ENCODE measurements around the gene SF3A2. TPM values are rescaled to one million over a fixed set of nuclear protein-coding genes. Genes with fewer than 3 reads are reported as not detected.

SF3A2 gene
- total RNA-seq, 2 experiments from 2014 or later = 154 to 158 TPM

DNA sequence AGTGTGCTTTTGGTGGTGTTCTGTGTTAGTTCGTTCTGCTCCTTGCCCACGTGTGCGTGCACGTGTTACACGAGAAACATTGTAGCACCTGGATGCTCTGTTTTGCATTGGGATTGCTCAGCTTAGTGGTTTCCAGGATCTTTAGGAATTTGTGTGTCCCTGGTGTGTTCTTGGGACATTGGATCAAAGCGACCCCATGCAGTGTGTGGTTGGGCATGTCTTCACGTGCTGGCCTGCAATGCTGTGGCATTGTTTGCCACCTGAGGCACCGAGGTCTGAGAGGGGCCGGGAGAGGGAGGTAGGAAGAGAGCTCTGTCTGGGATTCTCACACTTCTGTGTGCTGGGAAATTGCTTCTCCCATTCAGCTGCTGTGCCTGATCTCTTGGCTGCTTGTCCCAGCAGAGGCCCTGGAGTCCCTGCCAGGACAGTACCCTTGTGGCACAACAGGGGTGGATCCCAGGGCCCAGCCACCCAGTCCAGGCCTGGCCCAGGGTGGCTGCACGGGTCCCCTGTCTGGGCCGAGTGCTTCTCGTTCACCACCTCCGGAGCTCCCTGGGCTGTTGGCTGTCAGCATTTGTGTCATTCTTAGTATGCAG, 11.8 kb upstream of the SF3A2 start:
- H3K9me3 Mint-ChIP-seq = no peaks in the 10 kb centered on the region
- no peak overlapping the region for H3K4me3 Mint-ChIP-seq
- intact Hi-C loops (cut with micrococcal nuclease) = no loop called here
- H3K27me3 Mint-ChIP-seq (ENCODE audit: low read depth) = no peaks in the 10 kb centered on the region
- DNase-seq = no peak
- CTCF ChIA-PET = interaction anchor here (0.5 to 0.7 kb wide), 2 partner anchors 69 to 282 kb away, joined by 3 read pairs; no protein-coding TSS in a partner anchor
- H3K36me3 Mint-ChIP-seq (ENCODE audit: low read depth) = peaks cover 25% of the 10 kb centered on the region
- H3K4me1 Mint-ChIP-seq (ENCODE audit: low read depth) = no peaks in the 10 kb centered on the region
- H3K27ac Mint-ChIP-seq = no peak overlapping the region

DNA sequence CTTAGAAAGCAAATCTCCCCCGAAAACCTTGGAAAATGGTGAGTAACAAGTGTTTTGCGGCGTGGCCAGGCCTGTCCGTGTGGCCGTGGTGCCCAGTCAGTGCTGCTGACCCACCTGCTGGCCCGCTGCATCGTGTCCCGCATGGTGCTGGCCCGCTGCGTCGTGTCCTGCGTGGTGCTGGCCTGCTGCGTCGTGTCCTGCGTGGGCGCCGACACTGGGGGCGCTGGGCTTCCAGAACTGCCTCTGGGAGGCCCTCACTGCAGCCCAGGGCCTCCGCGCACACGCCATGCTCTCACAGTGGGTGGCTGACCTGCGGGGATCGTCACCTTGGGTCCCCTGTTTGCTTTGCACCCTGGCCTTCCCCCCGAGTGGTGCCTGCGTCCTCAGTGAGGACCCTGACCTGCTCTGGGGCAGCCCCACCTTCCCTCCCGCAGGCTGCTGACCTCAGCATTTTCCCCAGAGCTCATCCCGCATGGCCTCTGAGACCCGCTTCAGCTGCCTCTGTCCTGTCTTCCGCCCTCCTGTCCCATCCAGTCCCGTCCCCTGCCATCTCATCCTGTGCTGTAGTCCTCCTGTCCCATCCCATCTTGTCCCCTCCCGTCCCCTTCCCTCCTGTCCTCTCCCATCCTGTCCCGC, 11.1 kb upstream of the SF3A2 start:
- intact Hi-C loops (cut with micrococcal nuclease) = no loop called here
- no peak for DNase-seq
- Mint-ChIP-seq H3K27ac (no peak overlapping the region), H3K4me1 (ENCODE audit: low read depth) (no peaks in the 10 kb centered on the region), H3K9me3 (no peaks in the 10 kb centered on the region), H3K27me3 (ENCODE audit: low read depth) (no peaks in the 10 kb centered on the region), H3K36me3 (ENCODE audit: low read depth) (peaks cover 23% of the 10 kb centered on the region), H3K4me3 (no peak overlapping the region)
- CTCF ChIA-PET = interaction anchor here (0.5 to 0.7 kb wide), 2 partner anchors 70 to 282 kb away, joined by 3 read pairs; no protein-coding TSS in a partner anchor

DNA sequence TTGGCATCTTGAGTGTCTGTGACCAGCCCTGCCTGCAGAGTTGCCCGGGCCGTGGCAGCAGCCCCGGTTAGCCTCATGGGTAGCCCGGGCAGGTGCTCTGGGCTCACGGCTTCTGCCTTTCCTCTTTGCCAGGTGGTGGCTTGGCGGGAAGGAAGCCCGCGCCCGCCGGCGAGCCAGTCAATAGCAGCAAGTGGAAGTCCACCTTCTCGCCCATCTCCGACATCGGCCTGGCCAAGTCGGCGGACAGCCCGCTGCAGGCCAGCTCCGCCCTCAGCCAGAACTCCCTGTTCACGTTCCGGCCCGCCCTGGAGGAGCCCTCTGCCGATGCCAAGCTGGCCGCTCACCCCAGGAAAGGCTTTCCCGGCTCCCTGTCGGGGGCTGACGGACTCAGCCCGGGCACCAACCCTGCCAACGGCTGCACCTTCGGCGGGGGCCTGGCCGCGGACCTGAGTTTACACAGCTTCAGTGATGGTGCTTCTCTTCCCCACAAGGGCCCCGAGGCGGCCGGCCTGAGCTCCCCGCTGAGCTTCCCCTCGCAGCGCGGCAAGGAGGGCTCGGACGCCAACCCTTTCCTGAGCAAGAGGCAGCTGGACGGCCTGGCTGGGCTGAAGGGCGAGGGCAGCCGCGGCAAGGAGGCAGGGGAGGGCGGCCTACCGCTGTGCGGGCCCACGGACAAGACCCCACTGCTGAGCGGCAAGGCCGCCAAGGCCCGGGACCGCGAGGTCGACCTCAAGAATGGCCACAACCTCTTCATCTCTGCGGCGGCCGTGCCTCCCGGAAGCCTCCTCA, 10.4 kb upstream of the SF3A2 start:
- no peaks in the 10 kb centered on the region for H3K4me1 Mint-ChIP-seq (ENCODE audit: low read depth)
- DNase-seq = no peak
- no peak overlapping the region for H3K4me3 Mint-ChIP-seq
- intact Hi-C loops (cut with micrococcal nuclease) = no loop called here
- no peak overlapping the region for H3K27ac Mint-ChIP-seq
- CTCF ChIA-PET = no interaction called here
- no peaks in the 10 kb centered on the region for H3K9me3 Mint-ChIP-seq
- peaks cover 20% of the 10 kb centered on the region for H3K36me3 Mint-ChIP-seq (ENCODE audit: low read depth)
- H3K27me3 Mint-ChIP-seq (ENCODE audit: low read depth) = no peaks in the 10 kb centered on the region

DNA sequence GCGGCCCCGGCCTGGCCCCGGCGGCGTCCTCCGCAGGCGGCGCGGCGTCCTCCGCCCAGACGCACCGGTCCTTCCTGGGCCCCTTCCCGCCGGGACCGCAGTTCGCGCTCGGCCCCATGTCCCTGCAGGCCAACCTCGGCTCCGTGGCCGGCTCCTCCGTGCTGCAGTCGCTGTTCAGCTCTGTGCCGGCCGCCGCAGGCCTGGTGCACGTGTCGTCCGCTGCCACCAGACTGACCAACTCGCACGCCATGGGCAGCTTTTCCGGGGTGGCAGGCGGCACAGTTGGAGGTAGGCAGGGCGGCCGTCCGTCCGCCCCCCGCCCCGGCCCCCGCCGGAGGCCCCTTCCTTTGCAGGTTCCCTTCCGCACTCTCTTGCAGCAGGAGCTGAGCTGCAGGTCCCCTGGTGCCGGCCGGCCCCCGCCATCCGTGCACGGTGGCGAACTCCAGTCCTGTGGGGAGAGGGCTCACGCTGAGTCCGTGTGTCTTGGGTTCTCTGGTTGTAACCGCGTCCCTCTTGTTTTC, 9.7 kb upstream of the SF3A2 start:
- H3K36me3 Mint-ChIP-seq (ENCODE audit: low read depth) = peaks cover 20% of the 10 kb centered on the region

DNA sequence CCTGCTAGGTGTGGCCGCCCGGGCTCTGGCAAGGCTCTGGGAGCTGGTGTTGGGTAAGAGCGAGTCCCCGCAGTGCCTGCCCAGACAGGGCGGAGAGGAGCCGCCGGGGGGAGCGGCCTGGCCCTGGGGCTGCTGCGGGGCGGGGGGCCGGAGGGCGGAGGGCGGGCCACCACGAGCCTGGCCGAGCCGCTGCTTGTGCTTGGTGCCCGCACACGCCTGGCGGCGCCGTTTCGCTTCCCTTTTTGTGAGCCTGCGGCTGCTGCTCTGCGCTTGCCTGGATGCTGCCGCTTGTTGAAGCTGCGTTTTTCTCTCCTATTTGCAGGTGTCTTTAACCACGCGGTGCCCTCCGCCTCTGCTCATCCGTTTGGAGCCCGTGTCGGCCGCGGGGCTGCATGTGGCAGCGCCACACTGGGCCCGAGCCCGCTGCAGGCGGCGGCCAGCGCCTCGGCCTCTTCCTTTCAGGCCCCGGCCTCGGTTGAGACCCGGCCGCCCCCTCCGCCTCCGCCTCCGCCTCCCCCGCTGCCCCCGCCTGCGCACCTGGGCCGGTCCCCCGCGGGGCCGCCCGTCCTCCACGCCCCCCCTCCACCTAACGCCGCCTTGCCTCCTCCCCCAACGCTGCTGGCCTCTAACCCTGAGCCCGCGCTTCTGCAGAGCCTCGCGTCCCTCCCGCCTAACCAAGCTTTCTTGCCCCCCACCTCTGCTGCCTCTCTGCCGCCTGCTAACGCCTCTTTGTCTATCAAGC, 9.0 kb upstream of the SF3A2 start:
- CTCF ChIA-PET = no interaction called here

More for the DNA sequence above, 9.7 kb upstream of the SF3A2 start:
- intact Hi-C loops (cut with micrococcal nuclease) = no loop called here
- H3K27ac Mint-ChIP-seq = no peak overlapping the region
- no peak overlapping the region for H3K4me3 Mint-ChIP-seq
- no peaks in the 10 kb centered on the region for H3K9me3 Mint-ChIP-seq
- no peaks in the 10 kb centered on the region for H3K4me1 Mint-ChIP-seq (ENCODE audit: low read depth)
- H3K27me3 Mint-ChIP-seq (ENCODE audit: low read depth) = no peaks in the 10 kb centered on the region
- CTCF ChIA-PET = no interaction called here
- no peak for DNase-seq

DNA sequence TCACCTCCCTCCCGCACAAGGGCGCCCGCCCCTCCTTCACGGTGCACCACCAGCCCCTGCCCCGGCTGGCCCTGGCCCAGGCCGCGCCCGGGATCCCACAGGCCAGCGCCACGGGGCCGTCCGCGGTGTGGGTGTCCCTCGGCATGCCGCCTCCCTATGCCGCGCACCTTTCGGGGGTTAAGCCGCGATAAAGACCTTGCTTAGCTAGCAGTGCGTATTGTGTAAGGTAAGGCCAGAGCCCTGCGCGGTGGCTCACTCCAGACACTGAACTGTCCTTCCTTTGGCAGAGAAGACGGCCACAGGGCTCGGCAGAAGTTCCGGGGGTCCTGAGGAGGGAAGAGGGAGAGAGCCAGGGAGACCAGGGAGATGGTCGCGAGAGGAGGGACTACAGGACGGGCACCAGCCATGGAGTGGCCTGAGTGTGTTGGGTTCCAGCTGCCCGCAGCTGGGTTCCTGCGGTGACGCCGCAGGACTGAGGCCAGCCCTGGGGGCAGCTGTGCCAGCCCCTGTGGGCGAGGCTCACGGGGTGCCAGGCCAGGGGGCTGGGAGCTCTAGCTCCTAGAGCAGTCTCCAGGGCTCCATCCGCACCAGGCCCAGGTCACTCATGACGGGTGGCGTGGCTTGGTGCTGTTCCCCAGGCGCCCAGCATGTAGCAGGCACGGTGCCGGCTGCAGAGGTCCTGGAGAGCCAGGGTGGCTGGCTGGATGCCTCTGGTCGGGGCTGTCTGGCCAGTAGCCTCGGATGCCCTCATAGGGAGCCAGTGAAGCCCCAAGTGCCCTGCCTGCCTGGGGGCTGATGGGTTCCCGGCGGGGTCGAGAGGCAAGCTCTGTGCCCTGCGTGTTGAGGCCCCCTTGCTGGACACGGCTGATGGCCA, 8.2 kb upstream of the SF3A2 start:
- H3K4me1 Mint-ChIP-seq (ENCODE audit: low read depth) = peaks cover 4% of the 10 kb centered on the region
- CTCF ChIA-PET = interaction anchor here (1.4 kb wide), 1 partner anchor 11 kb away, joined by 3 read pairs; no protein-coding TSS in a partner anchor
- no peaks in the 10 kb centered on the region for H3K27me3 Mint-ChIP-seq (ENCODE audit: low read depth)
- no peaks in the 10 kb centered on the region for H3K9me3 Mint-ChIP-seq
- H3K4me3 Mint-ChIP-seq = no peak overlapping the region
- DNase-seq = no peak
- peak overlapping the region; percentile 46 for H3K27ac Mint-ChIP-seq
- intact Hi-C loops (cut with micrococcal nuclease) = no loop called here
- H3K36me3 Mint-ChIP-seq (ENCODE audit: low read depth) = peaks cover 21% of the 10 kb centered on the region

More for the DNA sequence above, 9.0 kb upstream of the SF3A2 start:
- Mint-ChIP-seq H3K36me3 (ENCODE audit: low read depth) (peaks cover 23% of the 10 kb centered on the region), H3K4me3 (no peak overlapping the region), H3K27me3 (ENCODE audit: low read depth) (no peaks in the 10 kb centered on the region), H3K9me3 (no peaks in the 10 kb centered on the region), H3K27ac (no peak overlapping the region), H3K4me1 (ENCODE audit: low read depth) (no peaks in the 10 kb centered on the region)
- intact Hi-C loops (cut with micrococcal nuclease) = no loop called here
- no peak for DNase-seq

DNA sequence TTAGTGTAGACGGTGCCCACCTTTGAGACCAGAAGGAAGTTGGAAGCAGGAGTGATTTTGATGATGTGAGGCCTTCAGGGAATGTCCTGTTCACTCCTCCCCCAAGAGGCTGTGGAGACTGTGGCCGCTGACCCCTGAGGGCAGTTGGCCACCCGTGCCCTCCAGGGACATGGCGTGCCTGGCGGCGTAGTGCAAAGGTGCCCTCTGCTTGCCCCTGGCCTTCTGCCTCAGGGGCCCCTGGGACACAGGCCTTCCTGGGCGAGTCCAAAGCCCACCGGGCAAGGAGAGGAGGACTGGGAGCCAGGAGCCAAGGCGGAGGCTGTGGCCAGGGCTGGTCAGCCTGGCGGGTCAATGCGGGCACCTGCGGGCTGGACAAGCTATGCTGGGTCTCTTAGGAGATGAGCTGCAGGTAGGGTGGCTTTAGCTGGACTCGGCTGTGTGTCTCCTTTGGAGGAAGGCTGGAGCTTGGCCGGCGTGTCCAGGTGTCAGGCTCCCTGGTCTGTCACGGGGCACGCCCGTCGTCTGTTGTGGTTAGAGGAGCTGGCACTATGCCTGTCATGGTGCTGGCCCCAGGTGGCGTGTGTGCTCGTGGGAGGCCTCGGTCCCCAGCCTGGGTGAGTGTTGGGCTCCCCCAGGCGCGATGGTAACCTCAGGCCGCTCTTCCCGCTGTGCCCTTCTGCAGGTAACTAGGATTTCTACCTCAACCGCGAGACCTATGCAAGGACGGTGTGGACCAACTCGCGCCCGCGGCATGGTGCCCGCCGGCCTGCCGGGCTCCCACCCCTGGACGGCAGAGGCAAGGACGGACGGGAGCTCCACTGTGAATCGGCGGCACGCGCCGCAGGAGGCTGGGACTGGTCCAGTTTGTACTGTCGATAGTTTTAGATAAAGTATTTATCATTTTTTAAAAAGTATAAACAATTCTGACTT, 7.3 kb upstream of the SF3A2 start:
- no peaks in the 10 kb centered on the region for H3K27me3 Mint-ChIP-seq (ENCODE audit: low read depth)
- H3K36me3 Mint-ChIP-seq (ENCODE audit: low read depth) = peaks cover 21% of the 10 kb centered on the region
- intact Hi-C loops (cut with micrococcal nuclease) = loop anchor here (10.0 kb wide), 1 partner anchor 215 kb away; the partner anchor contains the start of gene BTBD2
- H3K4me1 Mint-ChIP-seq (ENCODE audit: low read depth) = peaks cover 10% of the 10 kb centered on the region
- H3K9me3 Mint-ChIP-seq = no peaks in the 10 kb centered on the region
- CTCF ChIA-PET = interaction anchor here (1.4 kb wide), 1 partner anchor 12 kb away, joined by 3 read pairs; no protein-coding TSS in a partner anchor
- H3K27ac Mint-ChIP-seq = peak overlapping the region; percentile 46
- no peak for DNase-seq
- H3K4me3 Mint-ChIP-seq = no peak overlapping the region

DNA sequence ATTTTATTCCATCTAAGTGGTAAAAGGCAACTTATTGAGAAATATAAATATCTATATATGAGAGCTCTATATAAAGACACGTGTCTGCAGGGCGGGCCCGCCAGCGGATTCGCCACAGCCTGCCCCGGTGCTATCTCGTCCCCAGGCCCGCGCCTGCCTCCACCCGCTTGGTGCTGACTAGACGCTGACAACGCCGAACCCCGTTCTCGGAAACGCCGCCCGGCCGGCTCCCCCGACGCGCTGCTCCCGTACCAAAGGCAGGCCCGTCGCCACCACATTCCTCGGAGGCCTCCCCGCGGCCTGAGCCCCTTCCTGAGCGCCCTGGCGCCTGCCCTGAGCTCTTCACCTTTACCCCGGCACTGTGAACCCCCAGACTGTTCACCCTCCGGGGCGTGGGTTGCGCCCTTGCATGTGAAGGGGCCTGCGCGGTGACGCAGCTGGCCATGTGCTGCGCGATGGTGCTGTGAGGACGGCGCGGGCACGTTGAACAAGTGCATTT, 6.5 kb upstream of the SF3A2 start:
- CTCF ChIA-PET = interaction anchor here (1.4 kb wide), 1 partner anchor 13 kb away, joined by 3 read pairs; no protein-coding TSS in a partner anchor
- Mint-ChIP-seq H3K4me3 (no peak overlapping the region), H3K4me1 (ENCODE audit: low read depth) (peaks cover 17% of the 10 kb centered on the region), H3K9me3 (no peaks in the 10 kb centered on the region), H3K27ac (no peak overlapping the region), H3K36me3 (ENCODE audit: low read depth) (peaks cover 16% of the 10 kb centered on the region), H3K27me3 (ENCODE audit: low read depth) (no peaks in the 10 kb centered on the region)
- no peak for DNase-seq
- intact Hi-C loops (cut with micrococcal nuclease) = loop anchor here (10.0 kb wide), 1 partner anchor 215 kb away; the partner anchor contains the start of gene BTBD2

DNA sequence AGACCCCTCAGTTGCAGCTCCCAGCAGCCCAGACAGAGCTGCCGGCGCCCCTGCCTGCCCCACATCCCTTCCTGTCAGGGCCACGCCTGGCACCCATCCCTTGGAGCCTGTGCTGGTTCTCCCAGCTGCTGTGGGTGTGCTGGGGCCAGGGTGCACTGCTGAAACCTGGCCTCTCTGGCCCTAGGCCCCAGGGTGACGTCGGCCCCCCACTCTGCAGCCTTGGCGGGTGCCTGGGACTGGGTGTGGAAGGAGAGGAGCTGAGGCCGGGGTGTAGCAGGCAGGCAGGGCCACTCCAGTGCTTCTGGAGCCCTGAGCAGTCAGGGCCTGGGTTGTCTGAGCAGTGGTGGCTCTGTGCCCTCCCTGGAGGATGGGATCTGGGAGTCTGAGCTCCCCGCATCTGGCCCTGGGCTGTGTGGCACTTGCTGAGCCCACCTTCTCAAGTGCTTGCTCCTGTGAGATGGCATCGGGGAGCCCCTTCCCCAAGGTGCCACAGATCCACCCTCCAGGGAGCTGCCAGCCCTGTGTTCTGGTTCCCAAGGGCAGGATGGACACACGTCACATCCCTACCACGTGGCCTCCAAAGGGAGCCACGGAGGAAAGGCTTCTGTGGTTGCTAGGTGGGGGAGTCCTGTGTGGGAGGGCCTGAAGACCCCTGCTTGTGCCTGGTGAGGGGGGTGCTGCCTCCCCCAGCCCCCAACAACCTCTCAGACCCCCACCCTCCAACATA, 5.7 kb upstream of the SF3A2 start:
- CTCF ChIA-PET = interaction anchor here (0.6 to 0.9 kb wide), 2 partner anchors 29 to 161 kb away, joined by 3 to 4 read pairs; no protein-coding TSS in a partner anchor
- no peaks in the 10 kb centered on the region for H3K9me3 Mint-ChIP-seq
- peaks cover 12% of the 10 kb centered on the region for H3K36me3 Mint-ChIP-seq (ENCODE audit: low read depth)
- H3K27ac Mint-ChIP-seq = no peak overlapping the region
- intact Hi-C loops (cut with micrococcal nuclease) = loop anchor here (10.0 kb wide), 1 partner anchor 216 kb away; the partner anchor contains the start of gene BTBD2
- peaks cover 20% of the 10 kb centered on the region for H3K4me1 Mint-ChIP-seq (ENCODE audit: low read depth)
- no peaks in the 10 kb centered on the region for H3K27me3 Mint-ChIP-seq (ENCODE audit: low read depth)
- DNase-seq = no peak
- H3K4me3 Mint-ChIP-seq = no peak overlapping the region

All from activated naive CD4-positive, alpha-beta T cell treated with anti-CD3 and anti-CD28 coated beads for 36 hours (primary cell).